Neural cell (in vitro differentiated cells): ENCODE results near the gene C10orf120.

Source experiments
- EP300 ChIP-seq: fragments of 450-650 bp; conservative IDR thresholded peaks from 2 replicates; pipeline ENCODE4 v1.6.1; 2014; ENCODE audit warnings: antibody characterized with exemption, mild to moderate bottlenecking, moderate library complexity; ENCODE audit not compliant: poor library complexity, severe bottlenecking
- POLR2AphosphoS5 ChIP-seq: IDR thresholded peaks from 2 replicates; pipeline ENCODE4 v1.6.1; 2012
- RAD21 ChIP-seq: fragments of 450-650 bp; conservative IDR thresholded peaks from 2 replicates; pipeline ENCODE4 v1.6.1; 2014; ENCODE audit warnings: antibody characterized with exemption, mild to moderate bottlenecking, moderate library complexity
- REST ChIP-seq: IDR thresholded peaks from 2 replicates; pipeline ENCODE4 v1.6.1; 2012; ENCODE audit warnings: borderline replicate concordance
- TF ChIP-seq, protein P1 (sequence below): fragments of 450-650 bp; IDR thresholded peaks from 2 replicates; pipeline ENCODE4 v1.5.1; 2014; ENCODE audit warnings: antibody characterized with exemption, mild to moderate bottlenecking, moderate library complexity; ENCODE audit not compliant: poor library complexity, severe bottlenecking

DNA sequence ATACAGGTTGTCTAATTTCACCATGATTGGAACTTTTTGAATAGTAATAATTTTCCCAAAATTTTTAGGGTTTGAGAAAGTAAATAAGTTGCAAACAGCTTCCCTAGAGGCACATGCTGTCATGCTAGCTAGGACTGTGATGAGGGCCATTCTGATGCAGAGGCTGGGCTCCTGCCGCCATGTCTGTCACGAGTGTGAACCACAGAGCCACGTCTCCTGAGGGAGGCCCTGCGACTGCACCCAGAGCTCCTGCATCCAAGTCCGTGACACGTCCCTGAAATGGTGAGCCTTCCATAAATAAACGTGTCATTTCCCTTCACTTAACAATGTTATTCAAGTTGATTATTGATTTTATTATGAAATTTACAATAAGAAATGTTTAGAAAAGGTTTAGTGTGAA, 40.0 kb downstream of the C10orf120 start:
- TF ChIP-seq, protein P1, sequence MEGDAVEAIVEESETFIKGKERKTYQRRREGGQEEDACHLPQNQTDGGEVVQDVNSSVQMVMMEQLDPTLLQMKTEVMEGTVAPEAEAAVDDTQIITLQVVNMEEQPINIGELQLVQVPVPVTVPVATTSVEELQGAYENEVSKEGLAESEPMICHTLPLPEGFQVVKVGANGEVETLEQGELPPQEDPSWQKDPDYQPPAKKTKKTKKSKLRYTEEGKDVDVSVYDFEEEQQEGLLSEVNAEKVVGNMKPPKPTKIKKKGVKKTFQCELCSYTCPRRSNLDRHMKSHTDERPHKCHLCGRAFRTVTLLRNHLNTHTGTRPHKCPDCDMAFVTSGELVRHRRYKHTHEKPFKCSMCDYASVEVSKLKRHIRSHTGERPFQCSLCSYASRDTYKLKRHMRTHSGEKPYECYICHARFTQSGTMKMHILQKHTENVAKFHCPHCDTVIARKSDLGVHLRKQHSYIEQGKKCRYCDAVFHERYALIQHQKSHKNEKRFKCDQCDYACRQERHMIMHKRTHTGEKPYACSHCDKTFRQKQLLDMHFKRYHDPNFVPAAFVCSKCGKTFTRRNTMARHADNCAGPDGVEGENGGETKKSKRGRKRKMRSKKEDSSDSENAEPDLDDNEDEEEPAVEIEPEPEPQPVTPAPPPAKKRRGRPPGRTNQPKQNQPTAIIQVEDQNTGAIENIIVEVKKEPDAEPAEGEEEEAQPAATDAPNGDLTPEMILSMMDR = no peak
- no peak for TF ChIP-seq REST
- TF ChIP-seq POLR2AphosphoS5 = no peak
- no peak for TF ChIP-seq EP300
- TF ChIP-seq RAD21 = no peak
